NOMO-1 (cell line): ENCODE measurements around the gene WBP2NL.
"Not testable (repeated sequence)": the region's sequence is repeated elsewhere in the genome, so short reads cannot be mapped to it uniquely, and the experiment has no call there.

Source experiments
- DNase-seq, 2 experiments: peaks; one replicate each; lab custom pipeline; 2025; ENCODE audit not compliant: unreplicated experiment in 2 of 2; lab: John Stamatoyannopoulos, UW

The WBP2NL gene

DNA sequence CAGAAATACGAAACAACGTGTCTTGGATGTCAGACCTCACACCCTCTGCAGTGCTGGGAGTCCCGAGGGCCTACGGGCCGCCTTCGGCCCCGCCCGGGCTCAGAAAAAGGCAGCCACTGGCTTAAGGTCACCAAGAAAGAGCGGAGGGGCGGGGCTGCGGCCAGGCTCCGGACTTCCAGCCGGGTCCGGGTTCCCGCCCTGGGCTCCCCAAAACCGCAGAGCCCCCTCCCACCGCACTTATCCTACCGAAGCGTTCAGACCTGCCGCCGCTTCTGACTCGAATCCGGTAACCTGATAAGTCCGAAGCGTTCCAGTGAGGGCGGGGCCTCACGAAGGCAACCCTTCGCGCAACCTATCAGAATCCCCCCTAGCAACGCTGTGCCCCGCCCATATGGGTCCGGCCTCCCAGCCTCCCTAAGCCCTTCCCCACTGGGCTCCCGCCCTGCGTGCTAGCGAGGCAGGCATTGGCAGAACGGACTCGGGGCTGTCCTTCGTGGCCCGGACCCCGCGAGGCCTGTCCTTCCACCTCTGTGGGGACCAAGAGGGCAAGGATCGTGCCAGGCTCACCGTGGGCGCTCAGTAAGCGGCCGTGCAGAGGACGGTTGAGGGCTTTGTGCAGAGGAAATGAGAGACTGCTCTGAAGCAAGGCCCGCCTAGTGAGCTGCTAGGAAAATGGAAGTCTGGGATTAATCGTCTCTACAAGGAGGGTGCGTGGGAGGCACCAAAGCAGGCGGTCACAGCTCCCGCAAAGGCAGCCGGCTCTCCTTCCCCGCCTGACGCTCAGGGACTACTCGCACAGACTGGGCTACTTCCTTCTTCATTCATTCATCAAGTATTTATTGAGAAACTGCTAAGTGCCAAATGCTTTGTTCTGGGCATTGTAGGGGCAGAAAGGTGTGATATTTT lies 72.2 kb downstream of the WBP2NL start, which contains the start of gene NAGA:
TSS of gene NAGA (minus strand) at position 296 of the 906 bp plus-strand sequence. CDS start 515 bp downstream, outside the sequence.
- DNase-seq = peak; percentile 98 to 99

DNA sequence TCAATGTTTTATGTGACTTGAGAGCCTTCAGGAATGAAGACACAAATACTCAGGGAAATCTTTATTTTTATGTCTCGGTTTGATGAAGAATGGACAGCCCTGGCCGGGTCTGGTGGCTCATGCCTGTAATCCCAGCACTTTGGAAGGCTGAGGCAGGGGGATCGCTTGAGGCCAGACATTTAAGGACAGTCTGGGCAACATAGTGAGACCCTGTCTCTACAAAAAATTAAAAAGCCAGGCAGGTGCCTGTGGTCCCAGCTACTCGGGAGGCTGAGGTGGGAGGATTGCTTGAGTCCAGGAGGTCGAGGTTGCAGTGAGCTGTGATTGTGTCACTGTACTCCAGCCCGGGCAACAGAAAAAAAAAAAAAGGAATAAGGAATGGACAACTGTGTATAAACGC lies 72.9 kb downstream of the WBP2NL start:
- DNase-seq = not testable (repeated sequence)

DNA sequence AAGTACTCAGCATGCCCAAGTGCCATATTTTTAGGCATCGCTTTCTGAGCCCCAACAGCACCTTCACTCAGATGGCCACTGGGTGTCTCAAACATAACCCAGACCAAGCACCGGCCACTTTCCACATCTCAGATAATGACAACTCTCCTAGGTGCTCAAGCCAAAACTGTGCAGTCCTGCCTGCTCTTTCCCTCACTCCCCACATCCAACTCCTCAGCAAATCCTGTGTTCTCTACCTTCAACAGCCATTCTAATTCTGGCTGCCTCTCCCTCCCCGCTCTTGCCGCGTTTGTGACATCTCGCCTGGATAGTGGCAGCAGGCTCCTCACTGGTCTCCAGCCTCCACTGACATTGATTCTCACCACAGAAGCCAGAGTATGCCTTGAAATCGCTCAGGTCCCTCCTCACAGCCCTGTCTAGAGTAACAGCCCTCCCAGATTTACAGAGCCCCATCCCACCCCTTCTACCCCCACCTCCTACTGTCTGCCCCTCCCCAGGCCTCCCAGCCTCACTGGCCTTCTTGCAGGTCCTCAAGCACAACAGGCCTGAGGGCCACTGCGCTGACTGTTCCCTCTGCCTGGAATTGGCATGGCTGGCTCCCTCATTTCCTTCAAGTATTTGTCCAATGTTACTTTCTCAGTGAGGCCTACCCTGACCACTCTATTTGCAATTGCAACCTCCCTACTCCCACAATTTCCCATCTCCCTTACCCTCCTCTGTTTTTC lies 74.2 kb downstream of the WBP2NL start:
- peak in 1 of 2 experiments; percentile 17 for DNase-seq

GRCh38 chr22:42073621-42074041 lies 75.0 kb downstream of the WBP2NL start:
- DNase-seq = no peak

DNA sequence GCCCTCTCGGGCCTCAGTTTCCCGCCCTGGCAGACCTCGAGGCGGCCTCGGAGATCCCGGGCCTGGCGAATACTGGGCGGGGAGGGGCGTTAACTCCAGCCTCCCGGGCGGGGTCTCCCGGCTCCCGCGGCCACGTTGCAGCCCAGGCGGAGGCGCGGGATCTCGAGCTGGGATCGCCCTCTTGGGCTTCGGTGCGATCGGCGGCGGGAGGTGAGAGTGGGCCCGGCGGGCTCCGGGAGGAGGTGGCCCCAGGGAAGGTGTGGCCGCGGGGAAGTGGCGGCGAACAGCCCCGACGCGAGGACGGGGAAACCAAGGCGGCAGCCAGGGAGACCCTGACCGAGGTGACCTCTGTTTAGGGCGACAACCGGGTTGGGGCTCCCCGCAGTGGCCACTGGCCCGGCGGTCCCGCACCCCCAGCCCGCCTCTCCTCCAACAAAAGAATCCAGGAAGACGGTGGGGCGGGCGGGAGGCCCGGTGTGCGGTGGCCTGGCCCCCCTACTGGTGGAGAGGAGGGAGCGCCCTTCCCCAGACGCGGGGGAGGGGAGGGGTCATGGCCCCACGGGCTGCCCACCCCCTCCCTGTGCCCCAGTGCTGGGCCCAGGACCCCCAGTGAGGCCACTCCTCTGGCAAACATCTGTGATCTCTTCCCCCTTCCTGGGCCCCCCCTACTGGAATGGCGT lies 75.7 kb downstream of the WBP2NL start, which contains the start of gene PHETA2:
TSS of gene PHETA2 (plus strand) at position 117 of the 680 bp plus-strand sequence. CDS start 3,046 bp downstream, outside the sequence.
- DNase-seq = peak; percentile 25

GRCh38 chr22:42074846-42075676 lies 76.5 kb downstream of the WBP2NL start:
- DNase-seq = no peak

- no peak for DNase-seq
These were observed 78.3 kb downstream of the WBP2NL start for GRCh38 chr22:42076764-42077485.

DNA sequence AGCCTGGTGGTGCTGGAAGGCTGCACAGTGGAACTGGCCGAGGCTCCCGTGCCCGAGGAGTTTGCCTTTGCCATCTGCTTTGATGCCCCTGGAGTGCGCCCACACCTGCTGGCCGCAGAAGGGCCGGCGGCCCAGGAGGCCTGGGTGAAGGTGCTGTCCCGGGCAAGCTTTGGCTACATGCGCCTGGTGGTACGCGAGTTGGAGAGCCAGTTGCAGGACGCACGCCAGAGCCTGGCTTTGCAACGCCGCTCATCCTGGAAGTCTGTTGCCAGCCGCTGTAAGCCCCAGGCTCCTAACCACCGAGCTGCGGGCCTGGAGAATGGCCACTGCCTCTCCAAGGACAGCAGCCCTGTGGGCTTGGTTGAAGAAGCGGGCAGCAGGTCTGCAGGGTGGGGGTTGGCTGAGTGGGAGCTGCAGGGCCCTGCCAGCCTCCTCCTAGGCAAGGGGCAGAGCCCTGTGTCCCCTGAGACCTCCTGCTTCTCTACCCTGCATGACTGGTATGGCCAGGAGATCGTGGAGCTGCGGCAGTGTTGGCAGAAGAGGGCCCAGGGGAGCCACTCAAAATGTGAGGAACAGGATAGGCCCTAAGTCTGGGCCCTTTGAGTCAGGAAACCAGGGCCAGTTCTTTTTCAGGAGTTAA lies 79.0 kb downstream of the WBP2NL start:
- DNase-seq = no peak
